HL-60 (cell line): Measurements from ENCODE around the gene VNN1.

Source experiments
- DNase-seq, 2 experiments: peaks; one replicate each; pipeline ENCODE4 v3.0.0-alpha.2; 2010 to 2020; ENCODE audit warnings: low read depth in 1 of 2, low spot score in 1 of 2
- H3K27ac ChIP-seq: fragments of 250-450 bp; sonication (Bioruptor Pico); replicated peaks from 2 replicates; pipeline ENCODE4 v1.5.1; 2020; ENCODE audit warnings: mild to moderate bottlenecking, moderate library complexity
- H3K27me3 ChIP-seq: fragments of 250-450 bp; sonication (Bioruptor Pico); 2 replicates; pipeline ENCODE4 v1.5.1; 2021; ENCODE audit warnings: mild to moderate bottlenecking, moderate library complexity; ENCODE audit not compliant: insufficient read depth, poor library complexity, severe bottlenecking
- H3K4me3 ChIP-seq: replicated peaks from 2 replicates; pipeline ENCODE4 v1.5.1; 2011; ENCODE audit warnings: mild to moderate bottlenecking, control low read depth, low read length; ENCODE audit not compliant: insufficient read depth
- CTCF ChIP-seq: IDR thresholded peaks from one replicate; pipeline ENCODE4 v1.5.1; 2011; ENCODE audit warnings: low read length, control low read depth, inconsistent platforms; ENCODE audit not compliant: insufficient read depth
- GABPA ChIP-seq: IDR thresholded peaks from 2 replicates; pipeline ENCODE4 v1.6.1; 2012; ENCODE audit warnings: low read depth
- POLR2AphosphoS5 ChIP-seq: IDR thresholded peaks from 2 replicates; pipeline ENCODE4 v1.6.1; 2012; ENCODE audit warnings: low read depth
- REST ChIP-seq: IDR thresholded peaks from 2 replicates; pipeline ENCODE4 v1.6.1; 2012; ENCODE audit warnings: low read depth; ENCODE audit not compliant: insufficient replicate concordance
- SPI1 ChIP-seq: IDR thresholded peaks from 2 replicates; pipeline ENCODE4 v1.6.1; 2012; ENCODE audit warnings: low read depth, mild to moderate bottlenecking, borderline replicate concordance

The VNN1 gene

GRCh38 chr6:132750455-132751248 is 36.8 kb upstream of the VNN1 start:
- no peak for DNase-seq
- Histone ChIP-seq H3K4me3 (no peak overlapping the region), H3K27ac (no peak overlapping the region), H3K27me3 (peaks cover 5% of the 10 kb centered on the region)
- TF ChIP-seq REST (no peak), CTCF (no peak), SPI1 (no peak), POLR2AphosphoS5 (no peak), GABPA (no peak)

- Histone ChIP-seq H3K27ac (peak overlapping the region; percentile 48), H3K27me3 (peaks cover 5% of the 10 kb centered on the region), H3K4me3 (no peak overlapping the region)
- peak in 1 of 2 experiments; percentile 66 for DNase-seq
- 0 out of 2 replicates have a peak, but pooled peaks have one; percentile 25 for TF ChIP-seq GABPA
- TF ChIP-seq REST: no peak
These were observed 35.3 kb upstream of the VNN1 start for GRCh38 chr6:132749111-132749510.

- H3K27ac ChIP-seq: peak overlapping the region; percentile 8; the same call in 1 of the 2 replicates
- H3K4me3 ChIP-seq: no peak overlapping the region
- H3K27me3 ChIP-seq: peaks cover 5% of the 10 kb centered on the region
- no peak for DNase-seq
- no peak for TF ChIP-seq SPI1
- no peak for TF ChIP-seq POLR2AphosphoS5
- no peak for TF ChIP-seq GABPA
- no peak for TF ChIP-seq CTCF
- TF ChIP-seq REST: no peak
These were observed 34.6 kb upstream of the VNN1 start for GRCh38 chr6:132748446-132748845.
